ENCODE measurements around the gene GNAQ.
A peak's percentile ranks its signal among the peaks of the same experiment; 100 is the strongest.

GNAQ gene

DNA sequence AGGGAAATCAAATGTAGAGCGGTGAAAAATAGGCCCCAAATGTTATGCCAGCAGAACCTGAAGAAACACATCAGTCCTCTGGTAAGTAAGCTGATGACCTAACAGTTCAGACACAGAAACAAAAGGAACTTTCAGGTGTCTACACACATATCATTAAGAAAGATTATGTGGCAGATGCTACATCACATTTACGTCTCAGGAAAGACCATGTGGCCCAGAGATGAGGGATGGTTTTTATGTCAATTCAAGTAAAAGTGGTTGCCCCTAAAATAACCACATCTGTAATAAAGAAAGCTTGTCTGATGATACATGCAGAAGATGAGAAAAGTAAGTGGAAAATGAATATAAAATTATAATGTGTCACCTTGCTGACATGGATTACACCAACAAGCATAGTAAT, 31.4 kb downstream of the GNAQ start:
- no peak for DNase-seq

GRCh38 chr9:77999231-77999631, 32.4 kb downstream of the GNAQ start:
- no peak for DNase-seq

DNA sequence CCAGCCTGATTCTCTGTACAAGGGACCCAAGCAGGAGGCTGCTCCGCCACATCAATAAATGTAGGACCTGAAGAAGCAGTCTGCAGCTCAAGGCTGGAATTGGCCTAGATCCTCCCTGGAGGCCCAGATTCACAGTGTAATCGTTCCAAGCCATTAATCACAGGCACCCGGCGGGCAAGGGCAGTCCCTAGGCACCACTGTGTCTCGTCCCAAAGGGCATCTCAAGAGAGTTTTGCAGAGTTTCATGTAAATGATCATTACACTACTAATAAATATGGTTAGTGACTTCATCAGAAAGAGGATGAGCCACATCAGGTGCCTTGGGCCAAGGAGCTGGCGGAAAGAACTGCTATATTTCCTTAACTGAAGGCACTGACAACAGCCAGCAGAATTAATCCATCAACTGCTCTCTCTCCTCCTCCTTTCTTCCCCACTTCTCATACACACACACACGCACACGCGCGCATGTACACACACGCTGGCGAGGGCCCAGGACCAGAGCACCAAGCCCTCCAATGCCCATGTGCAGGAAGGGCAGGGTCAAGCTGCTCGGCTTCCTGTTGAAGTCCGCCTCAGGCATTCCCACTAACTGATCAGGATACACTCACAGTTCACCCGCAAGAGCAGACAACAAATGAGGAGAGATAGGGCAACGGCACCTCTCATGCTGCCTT, 33.9 kb downstream of the GNAQ start:
- no peak for DNase-seq

- DNase-seq = no peak
These were observed 34.9 kb downstream of the GNAQ start for GRCh38 chr9:77996696-77997095.

GRCh38 chr9:77991191-77991590, 40.4 kb downstream of the GNAQ start:
- DNase-seq = no peak

- DNase-seq = no peak
These were observed 41.7 kb downstream of the GNAQ start for GRCh38 chr9:77989909-77990308.

GRCh38 chr9:77989458-77989857, 42.2 kb downstream of the GNAQ start:
- no peak for DNase-seq

- DNase-seq = no peak
These were observed 43.0 kb downstream of the GNAQ start for GRCh38 chr9:77988630-77989029.

- DNase-seq = no peak
These were observed 43.6 kb downstream of the GNAQ start for GRCh38 chr9:77987880-77988525.

GRCh38 chr9:77987081-77987656, 44.4 kb downstream of the GNAQ start:
- no peak for DNase-seq

DNA sequence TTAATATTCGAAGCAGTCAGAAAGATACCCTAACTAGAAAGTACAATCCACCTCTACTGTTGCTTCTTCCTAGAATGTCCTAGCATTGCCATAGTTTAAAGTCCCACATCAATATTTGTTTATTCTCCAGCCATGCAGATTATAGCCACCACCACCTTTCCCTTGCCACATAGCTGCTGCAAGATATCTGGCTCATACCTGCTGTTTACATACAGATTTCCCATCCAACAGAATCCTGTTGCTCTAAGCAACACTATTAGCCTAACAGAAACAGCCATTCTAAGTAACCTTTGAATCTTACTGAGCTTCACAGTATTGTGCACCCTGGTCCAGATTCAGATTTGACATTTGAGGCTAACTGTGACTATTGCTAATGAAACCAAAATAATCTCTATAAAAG, 45.6 kb downstream of the GNAQ start:
- DNase-seq = no peak

GRCh38 chr9:77983320-77983662, 48.3 kb downstream of the GNAQ start:
- no peak for DNase-seq

DNA sequence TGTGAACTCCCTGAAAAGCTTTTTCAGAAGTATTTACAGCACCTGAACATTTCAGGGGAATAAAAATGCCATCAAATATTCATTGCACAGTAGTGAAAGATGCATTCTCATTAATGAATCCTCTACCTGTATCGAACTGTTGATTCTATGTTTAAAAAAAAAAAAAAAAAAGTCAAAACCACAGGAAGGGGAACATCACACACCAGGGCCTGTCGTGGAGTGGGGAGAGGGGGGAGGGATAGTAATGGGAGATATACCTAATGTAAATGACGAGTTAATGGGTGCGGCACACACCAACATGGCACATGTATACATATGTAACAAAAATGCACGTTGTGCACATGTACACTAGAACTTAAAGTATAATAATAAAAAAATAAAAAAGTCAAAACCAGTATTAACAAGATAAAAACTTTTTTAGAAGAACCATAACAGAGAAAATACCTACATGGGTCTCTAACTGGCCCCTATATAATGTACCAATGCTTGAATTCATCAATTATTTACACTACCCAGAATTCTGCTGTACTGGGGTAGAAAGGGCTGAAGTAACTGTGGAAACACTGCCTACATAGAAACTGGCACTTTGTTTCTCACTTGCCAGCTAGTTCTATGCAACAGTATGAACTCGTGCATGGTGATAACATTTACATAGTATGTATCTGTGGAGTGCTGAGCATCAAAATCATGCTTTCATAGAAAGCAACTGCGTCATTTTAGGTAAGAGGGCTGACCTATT, 48.9 kb downstream of the GNAQ start:
- no peak for DNase-seq

DNA sequence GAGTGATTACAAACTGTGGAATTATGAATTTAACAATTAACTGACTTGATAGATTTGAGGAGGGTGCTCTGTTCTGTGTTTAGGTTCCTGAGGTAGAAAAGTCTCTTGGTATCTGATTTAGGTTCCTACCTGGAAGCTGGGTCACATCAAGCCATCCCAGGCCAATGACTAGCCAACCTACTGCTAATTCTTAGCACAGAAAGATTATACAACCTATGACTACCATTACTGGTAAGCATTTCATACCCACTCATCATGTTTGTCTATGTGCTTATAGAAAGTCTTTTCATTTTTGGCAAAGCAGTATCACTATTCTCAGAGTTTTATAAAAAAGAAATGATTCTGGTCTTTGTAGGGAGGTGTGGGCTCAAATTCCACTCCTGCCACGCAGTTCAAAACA, 49.7 kb downstream of the GNAQ start:
- no peak for DNase-seq

GRCh38 chr9:77981332-77981731, 50.3 kb downstream of the GNAQ start:
- no peak for DNase-seq

- DNase-seq = no peak
These were observed 51.0 kb downstream of the GNAQ start for GRCh38 chr9:77980622-77981021.

DNA sequence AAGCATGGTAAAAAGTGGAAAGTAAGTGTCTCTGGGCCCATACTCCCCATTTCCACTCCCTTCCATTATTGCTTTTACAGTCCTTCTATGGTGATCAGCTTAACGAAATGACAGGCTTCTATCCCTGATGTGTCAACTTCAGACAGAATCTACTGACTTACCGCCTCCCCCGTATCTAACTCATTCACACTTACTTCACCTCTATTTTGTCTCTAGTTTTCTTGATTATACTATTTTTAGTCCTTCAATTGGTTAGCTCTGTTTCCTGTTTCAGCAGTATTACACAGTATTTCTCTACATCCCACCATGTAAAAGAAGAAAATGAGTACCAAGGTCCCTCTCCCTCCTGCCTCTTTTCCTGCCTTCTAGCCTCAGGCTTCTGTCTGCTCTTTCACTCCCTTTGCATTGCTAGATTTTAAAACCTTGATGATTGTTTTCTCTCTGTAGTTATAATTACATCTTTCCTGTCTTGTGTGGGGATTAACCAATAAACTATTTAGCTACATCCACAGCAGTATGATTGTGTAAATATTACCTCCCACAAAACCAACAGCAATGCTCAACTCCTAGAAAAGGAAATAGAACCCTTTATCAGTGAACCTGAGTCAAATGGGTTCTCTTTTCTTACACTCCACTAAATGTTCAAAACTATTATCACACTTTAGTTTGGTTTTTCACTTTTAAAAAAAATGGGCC, 53.4 kb downstream of the GNAQ start:
- DNase-seq = no peak

GRCh38 chr9:77977210-77977611, 54.4 kb downstream of the GNAQ start:
- DNase-seq = peak in 2 of 4 experiments; percentile 13 to 26

- DNase-seq = no peak
These were observed 55.8 kb downstream of the GNAQ start for GRCh38 chr9:77975806-77976205.

DNA sequence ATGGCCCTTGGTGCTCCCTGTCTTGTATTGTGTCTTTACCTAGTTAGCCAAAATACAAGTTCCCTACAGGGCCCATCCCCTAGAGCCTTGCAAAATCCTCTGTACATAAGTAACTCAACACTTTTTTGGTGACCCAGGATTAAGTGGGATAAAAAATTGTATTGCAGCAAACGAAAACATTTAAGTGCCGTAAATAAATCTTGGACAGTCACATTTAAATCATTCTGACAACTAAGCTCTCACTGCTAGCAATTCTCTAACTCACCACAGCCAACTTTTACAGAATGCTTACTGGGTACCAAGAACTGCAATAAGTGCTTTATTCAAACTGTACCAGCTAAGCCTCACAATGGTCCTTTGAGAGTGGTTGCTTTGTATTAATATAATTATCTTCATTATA, 56.6 kb downstream of the GNAQ start:
- no peak for DNase-seq

- no peak for DNase-seq
These were observed 57.2 kb downstream of the GNAQ start for GRCh38 chr9:77974434-77974833.

GRCh38 chr9:77969083-77969482, 62.5 kb downstream of the GNAQ start:
- DNase-seq = no peak

- no peak for DNase-seq
These were observed 63.1 kb downstream of the GNAQ start for GRCh38 chr9:77968506-77968905.
